Astrocyte of the cerebellum (primary cell): ENCODE data around the gene PSMC3IP.
"Not testable (repeated sequence)": the region's sequence is repeated elsewhere in the genome, so short reads cannot be mapped to it uniquely, and the experiment has no call there.

ENCODE experiments used
- DNase-seq: peaks from one replicate; pipeline ENCODE4 v3.0.0-alpha.2; 2011; ENCODE audit warnings: low read depth
- H3K4me3 ChIP-seq: 2 replicates; pipeline ENCODE4 v1.5.1; 2011; ENCODE audit warnings: mild to moderate bottlenecking, low read depth, low read length, moderate library complexity
- CTCF ChIP-seq: IDR thresholded peaks from 2 replicates; pipeline ENCODE4 v1.5.1; 2012; ENCODE audit warnings: low read length, low read depth, moderate library complexity, mild to moderate bottlenecking; ENCODE audit errors: missing control alignments
- in situ Hi-C: cut with HindIII; loops from 2 replicates; pipeline ENCODE4 v1.10.0; 2017; ENCODE audit warnings: low sequenced_read_pairs

Gene PSMC3IP

GRCh38 chr17:42577532-42578281 lies at the start of gene PSMC3IP:
TSS of gene PSMC3IP (minus strand) at chr17:42577729. CDS start at chr17:42577686, 43 bp downstream.
- peak; percentile 46 for TF ChIP-seq CTCF
- in situ Hi-C loops, result no loop called here
- peak within 1 kb of the TSS; percentile 87 for H3K4me3 ChIP-seq
- DNase-seq, result peak; percentile 81

GRCh38 chr17:42623732-42624596 lies 46.4 kb upstream of the PSMC3IP start:
- in situ Hi-C loops, result no loop called here
- DNase-seq, result peak; percentile 41
- no peak overlapping the region for H3K4me3 ChIP-seq
- no peak for TF ChIP-seq CTCF

- in situ Hi-C loops, result no loop called here
- H3K4me3 ChIP-seq, result no peak overlapping the region
- DNase-seq, result no peak
- TF ChIP-seq CTCF, result no peak
Observed at GRCh38 chr17:42623271-42623670, 45.7 kb upstream of the PSMC3IP start.

GRCh38 chr17:42621987-42622386 lies 44.5 kb upstream of the PSMC3IP start:
- DNase-seq, in situ Hi-C loops, H3K4me3 ChIP-seq: not testable (repeated sequence)

- peak; percentile 13 for DNase-seq
- TF ChIP-seq CTCF, result no peak
Observed at GRCh38 chr17:42618442-42619150, 41.1 kb upstream of the PSMC3IP start.

GRCh38 chr17:42617956-42618431 lies 40.5 kb upstream of the PSMC3IP start:
- no peak overlapping the region for H3K4me3 ChIP-seq
- in situ Hi-C loops, result no loop called here
- no peak for DNase-seq
- TF ChIP-seq CTCF, result no peak

More at GRCh38 chr17:42618442-42619150, 41.1 kb upstream of the PSMC3IP start:
- in situ Hi-C loops, result no loop called here
- no peak overlapping the region for H3K4me3 ChIP-seq
